OCI-LY1 (cell line): Measurements from ENCODE around the gene KLHL35.

ENCODE experiments used
- H2AFZ ChIP-seq: fragments of 200-600 bp; sonication (generic), shearing (Covaris generic); 2 replicates; pipeline ENCODE4 v1.6.0; 2014; ENCODE audit warnings: antibody characterized with exemption, mild to moderate bottlenecking, low read length
- H3F3A ChIP-seq: fragments of 200-600 bp; sonication (generic), shearing (Covaris generic); 2 replicates; pipeline ENCODE4 v1.6.0; 2014; ENCODE audit warnings: mild to moderate bottlenecking, antibody characterized with exemption, low read length, moderate library complexity; ENCODE audit not compliant: insufficient read depth
- H3K27ac ChIP-seq: fragments of 200-600 bp; sonication (generic); 2 replicates; pipeline ENCODE4 v1.5.1; 2014; ENCODE audit warnings: low read length, mixed run types, mild to moderate bottlenecking, low read depth; ENCODE audit not compliant: poor library complexity, severe bottlenecking
- H3K27me3 ChIP-seq: fragments of 200-600 bp; sonication (generic); 2 replicates; pipeline ENCODE4 v1.6.0; 2014; ENCODE audit warnings: antibody characterized with exemption, mild to moderate bottlenecking, low read length, moderate library complexity; ENCODE audit not compliant: insufficient read depth
- H3K36me3 ChIP-seq: fragments of 200-600 bp; sonication (generic); 2 replicates; pipeline ENCODE4 v1.6.1; 2014; ENCODE audit warnings: mild to moderate bottlenecking, antibody characterized with exemption, low read length, moderate library complexity, mixed read lengths; ENCODE audit not compliant: insufficient read depth
- H3K4me1 ChIP-seq: fragments of 200-600 bp; sonication (generic); 2 replicates; pipeline ENCODE4 v1.5.1; 2014; ENCODE audit warnings: mild to moderate bottlenecking, low read length, moderate library complexity; ENCODE audit not compliant: insufficient read depth, severe bottlenecking
- H3K4me2 ChIP-seq: fragments of 200-600 bp; sonication (generic), shearing (Covaris generic); 2 replicates; pipeline ENCODE4 v1.6.1; 2014; ENCODE audit warnings: low read length
- H3K4me3 ChIP-seq: fragments of 200-600 bp; sonication (generic); 2 replicates; pipeline ENCODE4 v1.5.1; 2014; ENCODE audit warnings: low read length, low read depth, mild to moderate bottlenecking, mixed read lengths; ENCODE audit not compliant: poor library complexity, severe bottlenecking
- H3K79me2 ChIP-seq: fragments of 200-600 bp; shearing (Covaris generic); 2 replicates; pipeline ENCODE4 v1.6.1; 2016; ENCODE audit warnings: mixed run types, low read length, mixed read lengths; ENCODE audit not compliant: insufficient read depth
- H3K9ac ChIP-seq: fragments of 200-600 bp; sonication (generic), shearing (Covaris generic); 2 replicates; pipeline ENCODE4 v1.6.1; 2014; ENCODE audit warnings: mild to moderate bottlenecking, low read length, mixed read lengths
- H3K9me2 ChIP-seq: fragments of 200-600 bp; sonication (generic), shearing (Covaris generic); 2 replicates; pipeline ENCODE4 v1.6.1; 2014; ENCODE audit warnings: low read depth, mild to moderate bottlenecking, low read length, mixed read lengths
- H3K9me3 ChIP-seq: fragments of 200-600 bp; shearing (Covaris generic); 2 replicates; pipeline ENCODE4 v1.6.1; 2014; ENCODE audit warnings: low read length, mixed read lengths
- H4K20me1 ChIP-seq: fragments of 200-600 bp; sonication (generic), shearing (Covaris generic); 2 replicates; pipeline ENCODE4 v1.6.0; 2016; ENCODE audit warnings: mild to moderate bottlenecking, low read length; ENCODE audit not compliant: insufficient read depth
- EZH2 ChIP-seq: fragments of 200-600 bp; sonication (generic), shearing (Covaris generic); IDR thresholded peaks from 2 replicates; pipeline ENCODE4 v1.8.0; 2017; ENCODE audit warnings: borderline replicate concordance, mixed run types, mild to moderate bottlenecking, antibody characterized with exemption, low read length, moderate library complexity, mixed read lengths
- TF ChIP-seq, protein P1 (sequence below): fragments of 200-600 bp; sonication (generic), shearing (Covaris generic); IDR thresholded peaks from 2 replicates; pipeline ENCODE4 v1.5.1; 2017; ENCODE audit warnings: mild to moderate bottlenecking, antibody characterized with exemption, low read length, moderate library complexity, mixed read lengths

KLHL35 gene

DNA sequence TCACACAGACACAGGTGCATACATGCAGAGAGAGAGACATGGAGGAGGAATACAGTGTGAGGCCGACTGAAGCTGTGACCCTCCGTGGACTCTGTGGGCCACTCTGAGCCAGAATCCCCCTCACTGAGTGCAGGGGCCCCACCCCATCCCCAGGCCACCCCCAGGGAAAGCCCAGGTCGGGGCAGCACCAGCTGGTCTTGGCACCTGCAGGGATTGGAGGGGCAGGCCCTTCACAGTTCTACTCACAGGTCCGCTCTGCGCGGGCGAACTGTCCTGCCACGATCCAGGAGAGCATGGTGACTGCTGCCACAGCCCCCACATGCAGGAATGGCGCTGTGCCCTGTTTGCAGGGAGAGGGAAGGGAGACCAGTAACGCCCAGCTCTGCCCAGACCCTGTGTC is 16.3 kb upstream of the KLHL35 start:
- no peak overlapping the region for H2AFZ ChIP-seq
- no peak overlapping the region for H3K4me3 ChIP-seq
- H3K4me1 ChIP-seq: no peaks in the 10 kb centered on the region
- peaks cover 12% of the 10 kb centered on the region; the same call in 1 of the 2 replicates for H3K27me3 ChIP-seq
- TF ChIP-seq, protein P1, sequence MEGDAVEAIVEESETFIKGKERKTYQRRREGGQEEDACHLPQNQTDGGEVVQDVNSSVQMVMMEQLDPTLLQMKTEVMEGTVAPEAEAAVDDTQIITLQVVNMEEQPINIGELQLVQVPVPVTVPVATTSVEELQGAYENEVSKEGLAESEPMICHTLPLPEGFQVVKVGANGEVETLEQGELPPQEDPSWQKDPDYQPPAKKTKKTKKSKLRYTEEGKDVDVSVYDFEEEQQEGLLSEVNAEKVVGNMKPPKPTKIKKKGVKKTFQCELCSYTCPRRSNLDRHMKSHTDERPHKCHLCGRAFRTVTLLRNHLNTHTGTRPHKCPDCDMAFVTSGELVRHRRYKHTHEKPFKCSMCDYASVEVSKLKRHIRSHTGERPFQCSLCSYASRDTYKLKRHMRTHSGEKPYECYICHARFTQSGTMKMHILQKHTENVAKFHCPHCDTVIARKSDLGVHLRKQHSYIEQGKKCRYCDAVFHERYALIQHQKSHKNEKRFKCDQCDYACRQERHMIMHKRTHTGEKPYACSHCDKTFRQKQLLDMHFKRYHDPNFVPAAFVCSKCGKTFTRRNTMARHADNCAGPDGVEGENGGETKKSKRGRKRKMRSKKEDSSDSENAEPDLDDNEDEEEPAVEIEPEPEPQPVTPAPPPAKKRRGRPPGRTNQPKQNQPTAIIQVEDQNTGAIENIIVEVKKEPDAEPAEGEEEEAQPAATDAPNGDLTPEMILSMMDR: no peak
- no peak for TF ChIP-seq EZH2
- H4K20me1 ChIP-seq: no peaks in the 10 kb centered on the region
- H3K27ac ChIP-seq: no peak overlapping the region
- no peaks in the 10 kb centered on the region for H3K9me2 ChIP-seq
- no peak overlapping the region for H3K9ac ChIP-seq
- H3F3A ChIP-seq: no peaks in the 10 kb centered on the region
- no peak overlapping the region for H3K4me2 ChIP-seq
- H3K79me2 ChIP-seq: no peaks in the 10 kb centered on the region
- H3K36me3 ChIP-seq: no peaks in the 10 kb centered on the region; the same call in 1 of the 2 replicates
- H3K9me3 ChIP-seq: 0 out of 2 replicates have a peak, but pooled peaks cover 4% of the 10 kb centered on the region

DNA sequence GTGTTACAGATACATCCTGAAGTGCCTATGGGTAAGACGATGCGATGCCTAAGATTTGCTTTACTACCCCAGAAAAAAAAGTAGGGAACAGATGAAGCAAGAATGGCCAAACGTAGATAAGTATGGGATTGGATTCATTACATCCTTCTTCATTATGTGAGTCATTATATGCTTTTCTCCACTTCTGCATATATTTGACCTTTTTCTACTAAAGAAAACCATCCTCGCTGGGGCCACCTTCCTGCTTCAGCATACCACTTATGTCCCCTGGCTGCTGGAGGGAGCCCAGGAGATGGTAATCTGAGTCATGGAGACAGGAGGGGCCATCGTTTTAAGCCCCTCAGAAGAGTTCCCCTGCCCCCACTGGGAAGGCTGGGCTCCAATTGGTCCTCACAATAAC is 14.4 kb upstream of the KLHL35 start:
- Histone ChIP-seq H3K4me2 (no peak overlapping the region), H3K4me3 (no peak overlapping the region), H3K9me2 (no peaks in the 10 kb centered on the region), H3K9me3 (0 out of 2 replicates have a peak, but pooled peaks cover 4% of the 10 kb centered on the region), H3K4me1 (no peaks in the 10 kb centered on the region), H3K27me3 (peaks cover 12% of the 10 kb centered on the region; the same call in 1 of the 2 replicates), H4K20me1 (no peaks in the 10 kb centered on the region), H3K9ac (no peak overlapping the region), H3K27ac (no peak overlapping the region), H3K79me2 (no peaks in the 10 kb centered on the region), H2AFZ (no peak overlapping the region), H3K36me3 (no peaks in the 10 kb centered on the region; the same call in 1 of the 2 replicates), H3F3A (no peaks in the 10 kb centered on the region)
- TF ChIP-seq, protein P1: no peak
- no peak for TF ChIP-seq EZH2

DNA sequence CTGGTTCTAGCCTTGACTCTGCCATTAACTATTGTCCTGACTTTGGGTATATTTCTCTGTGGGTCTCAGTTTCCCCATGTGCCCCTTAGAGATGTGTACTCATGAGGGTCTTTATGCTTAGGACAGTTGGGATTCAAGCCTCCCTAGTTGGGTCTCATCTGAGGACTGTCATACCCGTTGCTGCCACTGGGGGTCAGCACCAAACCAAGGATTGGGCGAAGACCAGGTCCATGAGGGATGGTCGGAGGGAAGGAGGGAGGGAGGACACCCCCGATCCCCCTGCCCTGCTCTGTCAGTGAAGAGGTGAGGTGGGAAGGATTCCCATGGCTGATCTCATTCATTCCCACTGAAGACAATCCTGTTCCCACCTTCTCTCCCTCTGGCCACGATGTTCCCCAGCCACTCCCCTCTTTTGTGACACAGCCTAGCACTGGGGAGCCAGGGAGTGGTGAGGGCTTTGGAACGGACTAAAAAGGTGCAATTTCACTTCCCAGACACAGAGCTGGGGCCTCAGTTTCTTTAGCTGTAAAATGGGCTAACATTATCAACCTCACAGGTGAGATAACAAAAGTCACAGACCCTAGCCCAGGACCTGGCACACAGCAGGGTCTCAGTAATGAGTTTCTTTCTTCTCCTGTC is 12.4 kb upstream of the KLHL35 start:
- Histone ChIP-seq H3K27ac (no peak overlapping the region), H4K20me1 (no peaks in the 10 kb centered on the region), H3K4me2 (no peak overlapping the region), H3K4me3 (no peak overlapping the region), H3K79me2 (no peaks in the 10 kb centered on the region), H3K36me3 (no peaks in the 10 kb centered on the region), H3K27me3 (no peaks in the 10 kb centered on the region), H3K9ac (no peak overlapping the region), H3K4me1 (no peaks in the 10 kb centered on the region), H3F3A (no peaks in the 10 kb centered on the region), H2AFZ (no peak overlapping the region), H3K9me3 (no peaks in the 10 kb centered on the region), H3K9me2 (no peaks in the 10 kb centered on the region)
- TF ChIP-seq, protein P1: peak; percentile 96
- no peak for TF ChIP-seq EZH2
